Stimulated activated CD4-positive, alpha-beta T cell treated with anti-CD3 and anti-CD28 coated beads, Interleukin-2, amount 100 ng/mL, for 24 hours (primary cell): Measurements from ENCODE around the gene MSMP.

ENCODE experiments used
- DNase-seq, 2 donors: peaks; one replicate each; pipeline ENCODE4 v3.0.0-alpha.2; 2020

The MSMP gene

GRCh38 chr9:35717132-35717870 is 36.8 kb downstream of the MSMP start:
- DNase-seq, result no peak

- DNase-seq, result no peak
Observed at GRCh38 chr9:35716230-35716629, 37.8 kb downstream of the MSMP start.

- DNase-seq, result no peak
Observed at GRCh38 chr9:35714579-35715252, 39.4 kb downstream of the MSMP start.

- no peak for DNase-seq
Observed at GRCh38 chr9:35714123-35714522, 40.0 kb downstream of the MSMP start.

- no peak for DNase-seq
Observed at GRCh38 chr9:35713578-35713977, 40.5 kb downstream of the MSMP start.

- DNase-seq, result no peak
Observed at GRCh38 chr9:35712762-35713400, 41.2 kb downstream of the MSMP start.

GRCh38 chr9:35711501-35712428 is 42.3 kb downstream of the MSMP start:
- DNase-seq, result no peak

GRCh38 chr9:35710818-35711500 is 43.1 kb downstream of the MSMP start:
- DNase-seq, result no peak

GRCh38 chr9:35708146-35708545 is 45.9 kb downstream of the MSMP start:
- DNase-seq, result no peak

GRCh38 chr9:35706951-35707350 is 47.1 kb downstream of the MSMP start:
- no peak for DNase-seq

GRCh38 chr9:35705836-35706430 is 48.1 kb downstream of the MSMP start:
- no peak for DNase-seq

GRCh38 chr9:35705372-35705771 is 48.7 kb downstream of the MSMP start:
- no peak for DNase-seq

- DNase-seq, result no peak
Observed at GRCh38 chr9:35703906-35704672, 50.0 kb downstream of the MSMP start.
